Measurements from ENCODE around the gene RELL1.

The RELL1 gene

GRCh38 chr4:37686373-37687193 is at the start of gene RELL1:
Gene RELL1, minus strand, starts transcription at chr4:37686376. Its CDS starts 89 bp downstream, at chr4:37686287.
- peak; percentile 97 for DNase-seq (ENCODE audit: low spot score)

- DNase-seq (ENCODE audit: low spot score), result no peak
These were observed 49.4 kb upstream of the RELL1 start for GRCh38 chr4:37735578-37735977.

GRCh38 chr4:37734989-37735388 is 48.8 kb upstream of the RELL1 start:
- no peak for DNase-seq (ENCODE audit: low spot score)

GRCh38 chr4:37733240-37733867 is 47.2 kb upstream of the RELL1 start:
- no peak for DNase-seq (ENCODE audit: low spot score)

- DNase-seq (ENCODE audit: low spot score), result no peak
These were observed 46.5 kb upstream of the RELL1 start for GRCh38 chr4:37732526-37733186.

GRCh38 chr4:37729649-37730004 is 43.5 kb upstream of the RELL1 start:
- DNase-seq (ENCODE audit: low spot score), result no peak

- no peak for DNase-seq (ENCODE audit: low spot score)
These were observed 41.9 kb upstream of the RELL1 start for GRCh38 chr4:37728064-37728463.

GRCh38 chr4:37727635-37728034 is 41.5 kb upstream of the RELL1 start:
- no peak for DNase-seq (ENCODE audit: low spot score)

GRCh38 chr4:37726666-37727065 is 40.5 kb upstream of the RELL1 start:
- no peak for DNase-seq (ENCODE audit: low spot score)

- DNase-seq (ENCODE audit: low spot score), result no peak
These were observed 39.5 kb upstream of the RELL1 start for GRCh38 chr4:37725718-37726117.

GRCh38 chr4:37723067-37723466 is 36.9 kb upstream of the RELL1 start:
- no peak for DNase-seq (ENCODE audit: low spot score)

GRCh38 chr4:37721995-37722638 is 35.9 kb upstream of the RELL1 start:
- no peak for DNase-seq (ENCODE audit: low spot score)

GRCh38 chr4:37719021-37719420 is 32.8 kb upstream of the RELL1 start:
- DNase-seq (ENCODE audit: low spot score), result no peak

GRCh38 chr4:37717576-37717975 is 31.4 kb upstream of the RELL1 start:
- no peak for DNase-seq (ENCODE audit: low spot score)

- no peak for DNase-seq (ENCODE audit: low spot score)
These were observed 29.8 kb upstream of the RELL1 start for GRCh38 chr4:37715889-37716402.

- DNase-seq (ENCODE audit: low spot score), result no peak
These were observed 24.3 kb upstream of the RELL1 start for GRCh38 chr4:37710491-37710890.

- DNase-seq (ENCODE audit: low spot score), result no peak
These were observed 19.9 kb upstream of the RELL1 start for GRCh38 chr4:37706032-37706431.

- DNase-seq (ENCODE audit: low spot score), result no peak
These were observed 19.4 kb upstream of the RELL1 start for GRCh38 chr4:37705571-37705970.

- DNase-seq (ENCODE audit: low spot score), result no peak
These were observed 13.8 kb upstream of the RELL1 start for GRCh38 chr4:37699868-37700481.

GRCh38 chr4:37697566-37697965 is 11.4 kb upstream of the RELL1 start:
- DNase-seq (ENCODE audit: low spot score), result no peak

GRCh38 chr4:37693450-37694190 is 7.4 kb upstream of the RELL1 start:
- no peak for DNase-seq (ENCODE audit: low spot score)

All from germinal center (tissue), 1 donor.